Activated CD8-positive, alpha-beta T cell treated with anti-CD3 and anti-CD28 coated beads for 36 hours (primary cell): ENCODE data around the gene USF3. TPM values are rescaled to one million over a fixed set of nuclear protein-coding genes. Genes with fewer than 3 reads are reported as not detected.

Experiments used
- ATAC-seq: fragments of 200-7000 bp; cut with Tn5 transposase; one replicate; pipeline ENCODE4 v1.10.0; 2021; ENCODE audit warnings: mild to moderate bottlenecking, moderate library complexity
- CTCF ChIA-PET: fragments of 350-600 bp; sonication (Branson Sonifier 250); formaldehyde crosslinking; loops from one replicate; lab custom pipeline; 2021; ENCODE audit warnings: antibody characterized with exemption; lab: Charles Lee
- POLR2A ChIA-PET: fragments of 350-600 bp; sonication (Branson Sonifier 250); formaldehyde crosslinking; loops from one replicate; lab custom pipeline; 2021; ENCODE audit warnings: antibody characterized with exemption; lab: Charles Lee
- DNase-seq: peaks from one replicate; pipeline ENCODE4 v3.0.0-alpha.2; 2020
- H3K27ac Mint-ChIP-seq: one replicate; pipeline ENCODE4 v1.8.0; 2021; ENCODE audit warnings: mild to moderate bottlenecking, mixed read lengths
- H3K27me3 Mint-ChIP-seq: one replicate; pipeline ENCODE4 v1.8.0; 2021; ENCODE audit warnings: mixed read lengths
- H3K36me3 Mint-ChIP-seq: one replicate; pipeline ENCODE4 v1.8.0; 2021; ENCODE audit warnings: low read depth, mixed read lengths
- H3K4me1 Mint-ChIP-seq: one replicate; pipeline ENCODE4 v1.8.0; 2021; ENCODE audit warnings: low read depth, mixed read lengths
- H3K4me3 Mint-ChIP-seq: one replicate; pipeline ENCODE4 v1.8.0; 2021; ENCODE audit warnings: mild to moderate bottlenecking, moderate library complexity, mixed read lengths
- H3K9me3 Mint-ChIP-seq: one replicate; pipeline ENCODE4 v1.8.0; 2021; ENCODE audit warnings: mixed read lengths
- CTCF ChIP-seq: fragments of 200-600 bp; IDR thresholded peaks from one replicate; pipeline ENCODE4 v1.8.0; 2022; ENCODE audit warnings: antibody characterized with exemption, mild to moderate bottlenecking
- intact Hi-C: fragments of 100-400 bp; cut with micrococcal nuclease; formaldehyde crosslinking; loops from one replicate; pipeline ENCODE4 v1.10.0; 2022
- total RNA-seq, 2 experiments: library from RNA; stranded (reverse); gene quantifications; one replicate each; pipeline ENCODE4 v1.2.3, GENCODE V29; 2021

Gene USF3
- total RNA-seq, 2 experiments from 2014 or later = 11.3 to 11.9 TPM

GRCh38 chr3:113719294-113719693, 22.9 kb upstream of the USF3 start:
- Mint-ChIP-seq H3K4me3 (no peak overlapping the region), H3K27me3 (no peaks in the 10 kb centered on the region), H3K36me3 (peaks cover 40% of the 10 kb centered on the region), H3K9me3 (no peaks in the 10 kb centered on the region), H3K4me1 (peaks cover 22% of the 10 kb centered on the region), H3K27ac (no peak overlapping the region)
- ATAC-seq = no peak
- no peak for TF ChIP-seq CTCF
- no peak for DNase-seq
- intact Hi-C loops = no loop called here
- POLR2A ChIA-PET = interaction anchor here (1.1 kb wide), 1 partner anchor 25 kb away, joined by 3 read pairs; no protein-coding TSS in a partner anchor
- CTCF ChIA-PET = interaction anchor here (1.2 to 2.4 kb wide), 5 partner anchors 10 to 142 kb away, joined by 3 to 6 read pairs (median 3); partner anchors contain the start of gene NAA50

- Mint-ChIP-seq H3K36me3 (peaks cover 36% of the 10 kb centered on the region), H3K27me3 (no peaks in the 10 kb centered on the region), H3K4me3 (no peak overlapping the region), H3K27ac (peak overlapping the region; percentile 58), H3K4me1 (peaks cover 18% of the 10 kb centered on the region), H3K9me3 (no peaks in the 10 kb centered on the region)
- ATAC-seq = peak; percentile 97
- ChIA-PET CTCF (no interaction called here), POLR2A (interaction anchor here (1.6 to 1.8 kb wide), 3 partner anchors 13 to 28 kb away, joined by 4 to 6 read pairs (median 5); partner anchors contain the start of gene NAA50)
- DNase-seq = peak; percentile 9
- no peak for TF ChIP-seq CTCF
- intact Hi-C loops = no loop called here
Observed at GRCh38 chr3:113717818-113718217, 21.4 kb upstream of the USF3 start.

GRCh38 chr3:113717308-113717707, 20.9 kb upstream of the USF3 start:
- no peak for DNase-seq
- Mint-ChIP-seq H3K4me1 (peaks cover 21% of the 10 kb centered on the region), H3K27ac (peak overlapping the region; percentile 58), H3K4me3 (no peak overlapping the region), H3K36me3 (peaks cover 35% of the 10 kb centered on the region), H3K9me3 (no peaks in the 10 kb centered on the region), H3K27me3 (no peaks in the 10 kb centered on the region)
- POLR2A ChIA-PET = interaction anchor here (1.6 to 1.8 kb wide), 3 partner anchors 13 to 28 kb away, joined by 4 to 6 read pairs (median 5); partner anchors contain the start of gene NAA50
- no peak for ATAC-seq
- TF ChIP-seq CTCF = no peak
- CTCF ChIA-PET = interaction anchor here (1.0 kb wide), 1 partner anchor 19 kb away, joined by 3 read pairs; no protein-coding TSS in a partner anchor
- intact Hi-C loops = no loop called here

GRCh38 chr3:113714702-113715101, 18.3 kb upstream of the USF3 start:
- H3K27ac Mint-ChIP-seq = no peak overlapping the region
- no peak for ATAC-seq
- DNase-seq = no peak
- intact Hi-C loops = no loop called here
- ChIA-PET POLR2A (interaction anchor here (1.4 kb wide), 1 partner anchor 9 kb away, joined by 4 read pairs; no protein-coding TSS in a partner anchor), CTCF (interaction anchor here (1.4 kb wide), 1 partner anchor 16 kb away, joined by 4 read pairs; no protein-coding TSS in a partner anchor)
- no peak for TF ChIP-seq CTCF
- H3K4me3 Mint-ChIP-seq = no peak overlapping the region
- H3K4me1 Mint-ChIP-seq = peaks cover 22% of the 10 kb centered on the region
- peaks cover 17% of the 10 kb centered on the region for H3K36me3 Mint-ChIP-seq
- H3K9me3 Mint-ChIP-seq = no peaks in the 10 kb centered on the region
- peaks cover 3% of the 10 kb centered on the region for H3K27me3 Mint-ChIP-seq

- ATAC-seq = peak; percentile 42
- intact Hi-C loops = no loop called here
- CTCF ChIA-PET = interaction anchor here (1.2 to 1.6 kb wide), 3 partner anchors 24 to 33 kb away, joined by 3 to 4 read pairs (median 4); no protein-coding TSS in a partner anchor
- Mint-ChIP-seq H3K9me3 (no peaks in the 10 kb centered on the region), H3K36me3 (peaks cover 3% of the 10 kb centered on the region), H3K27ac (no peak overlapping the region), H3K4me3 (no peak overlapping the region), H3K4me1 (peaks cover 4% of the 10 kb centered on the region), H3K27me3 (peaks cover 6% of the 10 kb centered on the region)
- TF ChIP-seq CTCF = no peak
- POLR2A ChIA-PET = no interaction called here
- no peak for DNase-seq
Observed at GRCh38 chr3:113712129-113712528, 15.7 kb upstream of the USF3 start.
